ENCODE measurements around the gene RPL19.

The RPL19 gene

GRCh38 chr17:39196808-39197291 lies 3.2 kb upstream of the RPL19 start:
- no peak for DNase-seq (ENCODE audit: low read depth in 2 of 3, low spot score in 2 of 3)

GRCh38 chr17:39197380-39198185 lies 2.5 kb upstream of the RPL19 start, which contains the start of gene CACNB1:
CACNB1 (minus strand) TSS chr17:39197669; CDS start chr17:39197495, 174 bp downstream.
- DNase-seq (ENCODE audit: low read depth in 2 of 3, low spot score in 2 of 3) = peak in 2 of 3 experiments; percentile 50 to 54

DNA sequence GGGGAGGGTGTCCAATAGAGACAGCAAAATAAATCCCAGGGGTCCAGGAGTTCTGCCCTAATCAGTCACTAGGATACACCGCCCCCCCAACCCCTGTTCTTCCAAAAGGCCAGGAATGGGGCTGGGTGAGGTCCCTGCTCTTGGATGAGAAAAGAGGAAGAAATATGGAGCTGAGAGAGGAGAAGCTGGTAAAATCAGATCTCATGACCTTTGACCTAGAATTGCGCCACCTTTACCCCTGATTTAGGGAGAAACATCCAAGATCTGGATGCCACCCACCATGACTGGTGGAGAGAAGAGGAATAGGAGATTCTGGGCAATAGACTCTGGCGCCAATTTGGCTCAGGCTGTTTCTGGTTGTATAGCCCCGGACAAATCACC lies 1.9 kb upstream of the RPL19 start:
- no peak for DNase-seq (ENCODE audit: low read depth in 2 of 3, low spot score in 2 of 3)

DNA sequence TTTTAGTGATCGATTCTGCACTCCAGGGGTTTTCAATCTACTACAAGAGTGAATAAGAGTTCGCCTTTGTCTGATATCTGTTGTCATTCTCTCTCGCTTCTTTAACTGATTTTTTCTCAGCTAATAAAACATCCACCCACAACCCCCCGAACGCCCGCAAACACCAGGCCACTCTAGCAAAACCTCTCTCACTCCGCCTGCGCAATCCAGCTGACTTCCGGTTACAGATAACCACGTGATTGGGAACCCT lies 338 bp upstream of the RPL19 start:
- peak in 2 of 3 experiments; percentile 64 to 68 for DNase-seq (ENCODE audit: low read depth in 2 of 3, low spot score in 2 of 3)

DNA sequence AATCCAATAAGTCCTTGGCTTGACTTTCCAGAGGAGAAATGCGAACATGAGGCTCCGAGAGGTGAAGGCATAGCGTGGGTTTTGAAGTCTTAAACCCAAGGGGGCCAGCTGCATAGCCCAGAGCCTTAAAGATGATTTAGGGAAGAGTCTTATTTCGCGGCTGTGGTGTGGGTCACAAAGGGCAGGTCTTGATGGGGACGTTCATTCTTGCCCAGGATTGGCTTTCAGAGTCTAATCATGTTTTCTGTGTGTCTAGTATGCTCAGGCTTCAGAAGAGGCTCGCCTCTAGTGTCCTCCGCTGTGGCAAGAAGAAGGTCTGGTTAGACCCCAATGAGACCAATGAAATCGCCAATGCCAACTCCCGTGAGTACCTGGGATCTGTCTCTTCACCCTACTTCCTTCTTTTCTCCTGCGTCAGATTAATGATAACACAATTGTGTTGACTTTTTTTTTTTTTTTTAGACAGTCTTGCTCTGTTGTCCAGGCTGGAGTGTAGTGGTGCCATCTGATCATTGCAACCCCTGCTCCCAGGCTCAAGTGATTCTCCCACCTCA lies 951 bp downstream of the RPL19 start:
- no peak for DNase-seq (ENCODE audit: low read depth in 2 of 3, low spot score in 2 of 3)

- DNase-seq (ENCODE audit: low read depth in 2 of 3, low spot score in 2 of 3) = no peak
These were observed 4.2 kb downstream of the RPL19 start for GRCh38 chr17:39204245-39204644.

DNA sequence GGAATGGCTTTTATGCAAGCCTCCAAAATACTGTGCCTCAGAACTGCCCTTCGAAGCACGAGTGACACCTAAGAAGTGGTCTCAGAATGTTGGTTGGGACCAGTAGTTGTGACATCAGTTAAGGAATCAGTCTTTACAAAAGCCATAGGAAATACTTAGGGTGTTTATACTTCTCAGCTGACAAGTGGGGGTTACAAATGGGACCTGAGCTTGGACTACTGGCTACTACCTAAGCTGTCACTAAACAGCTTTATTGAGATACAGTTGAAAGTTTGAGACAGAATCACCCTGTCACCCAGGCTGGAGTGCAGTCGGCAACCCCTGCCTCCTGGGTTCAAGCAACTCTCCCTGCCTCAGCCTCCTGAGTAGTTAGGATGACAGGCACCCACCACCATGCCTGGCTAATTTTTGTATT lies 5.0 kb downstream of the RPL19 start:
- DNase-seq (ENCODE audit: low read depth in 2 of 3, low spot score in 2 of 3) = no peak

- no peak for DNase-seq (ENCODE audit: low read depth in 2 of 3, low spot score in 2 of 3)
These were observed 8.1 kb downstream of the RPL19 start for GRCh38 chr17:39208136-39208535.

GRCh38 chr17:39208893-39209292 lies 8.8 kb downstream of the RPL19 start:
- DNase-seq (ENCODE audit: low read depth in 2 of 3, low spot score in 2 of 3) = no peak

- peak in 2 of 3 experiments; percentile 38 to 51 for DNase-seq (ENCODE audit: low read depth in 2 of 3, low spot score in 2 of 3)
These were observed 9.4 kb downstream of the RPL19 start for GRCh38 chr17:39209317-39210092.

DNA sequence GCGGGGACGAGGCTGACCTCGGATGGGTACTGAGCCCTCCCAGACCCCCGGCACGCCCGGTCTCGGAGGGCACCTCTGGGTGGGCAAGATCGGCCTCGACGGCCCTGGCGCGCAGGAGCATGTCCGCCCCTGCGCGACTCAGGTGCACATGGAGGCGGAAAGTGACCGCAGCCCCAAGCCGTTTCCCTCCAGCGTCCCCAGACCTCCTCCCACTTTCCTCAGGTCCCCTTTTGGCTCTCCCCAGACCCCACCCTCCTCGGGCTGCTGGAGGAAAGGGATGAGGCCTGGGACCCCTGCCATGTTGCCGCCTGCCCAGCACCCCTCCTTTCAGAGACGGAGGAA lies 10.0 kb downstream of the RPL19 start:
- DNase-seq (ENCODE audit: low read depth in 2 of 3, low spot score in 2 of 3) = no peak

- DNase-seq (ENCODE audit: low read depth in 2 of 3, low spot score in 2 of 3) = no peak
These were observed 12.2 kb downstream of the RPL19 start for GRCh38 chr17:39212195-39212810.

GRCh38 chr17:39212841-39213480 lies 12.9 kb downstream of the RPL19 start:
- no peak for DNase-seq (ENCODE audit: low read depth in 2 of 3, low spot score in 2 of 3)

GRCh38 chr17:39213852-39214251 lies 13.8 kb downstream of the RPL19 start:
- no peak for DNase-seq (ENCODE audit: low read depth in 2 of 3, low spot score in 2 of 3)

DNA sequence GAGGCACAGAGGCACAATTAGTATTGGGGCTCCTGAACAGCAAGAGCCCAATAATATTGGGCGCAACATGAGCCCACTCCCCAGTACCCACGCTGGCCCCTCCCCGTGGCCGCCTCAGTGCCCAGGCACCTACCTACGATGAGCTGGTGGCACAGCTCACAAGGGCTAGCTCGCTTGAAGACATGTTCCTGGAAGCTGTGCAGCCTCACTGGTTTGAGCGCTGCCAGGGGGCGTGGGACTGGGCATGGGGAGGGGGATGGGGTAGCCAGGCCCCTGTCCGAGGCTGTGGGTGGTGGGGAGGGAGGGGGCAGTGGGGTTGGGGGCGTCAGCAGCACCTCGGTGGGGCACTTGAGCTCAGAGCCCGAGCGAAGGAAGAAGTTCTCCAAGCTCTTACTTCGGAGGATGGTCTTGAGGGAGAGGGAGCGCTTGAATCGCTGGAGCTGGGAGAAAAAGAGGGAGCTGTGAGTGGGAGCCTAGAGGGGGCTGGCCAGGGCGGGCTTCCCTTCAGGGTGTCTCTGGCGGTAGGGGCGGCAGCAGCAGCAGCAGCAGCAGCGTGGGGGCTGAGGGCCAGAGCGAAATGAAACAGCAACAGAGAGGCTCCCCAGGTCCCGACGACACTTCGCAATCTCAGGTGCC lies 17.8 kb downstream of the RPL19 start:
- no peak for DNase-seq (ENCODE audit: low read depth in 2 of 3, low spot score in 2 of 3)

DNA sequence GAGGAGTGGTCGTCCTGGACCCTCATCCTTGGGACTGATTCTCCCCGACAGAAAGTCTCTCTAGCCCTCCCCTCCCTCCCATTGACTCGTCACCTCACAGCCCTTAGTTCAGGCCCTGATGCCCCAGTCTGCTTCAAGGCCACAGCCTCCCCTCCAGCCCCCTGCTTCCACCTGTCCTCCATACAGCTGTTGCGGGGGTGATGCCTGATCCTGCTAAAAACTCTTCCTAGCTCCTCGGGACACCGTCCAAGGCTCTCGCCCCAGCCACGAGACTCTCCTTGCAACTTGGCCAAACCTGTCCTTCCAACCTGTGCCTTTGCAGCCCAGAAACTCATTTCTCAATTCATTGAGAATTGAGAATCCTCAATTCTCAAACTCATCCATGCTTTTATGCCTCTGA lies 18.8 kb downstream of the RPL19 start:
- no peak for DNase-seq (ENCODE audit: low read depth in 2 of 3, low spot score in 2 of 3)

GRCh38 chr17:39219647-39220154 lies 19.6 kb downstream of the RPL19 start:
- DNase-seq (ENCODE audit: low read depth in 2 of 3, low spot score in 2 of 3) = no peak

GRCh38 chr17:39221572-39221971 lies 21.5 kb downstream of the RPL19 start:
- no peak for DNase-seq (ENCODE audit: low read depth in 2 of 3, low spot score in 2 of 3)

- no peak for DNase-seq (ENCODE audit: low read depth in 2 of 3, low spot score in 2 of 3)
These were observed 22.1 kb downstream of the RPL19 start for GRCh38 chr17:39222151-39222550.
